Stimulated activated CD4-positive, alpha-beta T cell treated with anti-CD3 and anti-CD28 coated beads, TNF-alpha, amount 100 ng/mL, for 4 hours (primary cell): Measurements from ENCODE around the gene F2.
"Not testable (repeated sequence)": the region's sequence is repeated elsewhere in the genome, so short reads cannot be mapped to it uniquely, and the experiment has no call there.

Experiments
- DNase-seq, 3 experiments: peaks; one replicate each; pipeline ENCODE4 v3.0.0-alpha.2; 2020; ENCODE audit warnings: low read depth in 3 of 3

F2 gene

GRCh38 chr11:46684367-46684766 lies 34.6 kb upstream of the F2 start:
- DNase-seq: no peak

GRCh38 chr11:46686886-46687795 lies 31.9 kb upstream of the F2 start:
- no peak for DNase-seq

- no peak for DNase-seq
These were observed 28.3 kb upstream of the F2 start for GRCh38 chr11:46690702-46691101.

GRCh38 chr11:46692450-46692849 lies 26.6 kb upstream of the F2 start:
- no peak for DNase-seq

- no peak for DNase-seq
These were observed 25.4 kb upstream of the F2 start for GRCh38 chr11:46693597-46694012.

GRCh38 chr11:46694072-46694471 lies 24.9 kb upstream of the F2 start:
- DNase-seq: no peak

- no peak for DNase-seq
These were observed 24.4 kb upstream of the F2 start for GRCh38 chr11:46694607-46695006.

- DNase-seq: no peak
These were observed 23.4 kb upstream of the F2 start for GRCh38 chr11:46695345-46696211.

- DNase-seq: no peak
These were observed 22.8 kb upstream of the F2 start for GRCh38 chr11:46696212-46696558.

GRCh38 chr11:46697303-46697702 lies 21.7 kb upstream of the F2 start:
- no peak for DNase-seq

- no peak for DNase-seq
These were observed 21.3 kb upstream of the F2 start for GRCh38 chr11:46697723-46698122.

- no peak for DNase-seq
These were observed 20.4 kb upstream of the F2 start for GRCh38 chr11:46698597-46698996.

GRCh38 chr11:46700241-46701077 lies 18.6 kb upstream of the F2 start, which contains the start of the genes ARHGAP1 and ZNF408:
Gene ARHGAP1, minus strand, starts transcription at chr11:46700619. Its CDS starts 4,512 bp downstream, at chr11:46696107.
Gene ZNF408, plus strand, starts transcription at chr11:46701031. Its CDS starts 17 bp downstream, at chr11:46701048.
- peak; percentile 95 to 99 (median 97) for DNase-seq

GRCh38 chr11:46701078-46701654 lies 17.8 kb upstream of the F2 start:
- no peak for DNase-seq

- DNase-seq: no peak
These were observed 13.8 kb upstream of the F2 start for GRCh38 chr11:46705070-46705688.

- DNase-seq: no peak
These were observed 12.1 kb upstream of the F2 start for GRCh38 chr11:46706886-46707285.

- not testable (repeated sequence) for DNase-seq
These were observed 9.7 kb upstream of the F2 start for GRCh38 chr11:46709351-46709750.

- DNase-seq: no peak
These were observed 8.2 kb upstream of the F2 start for GRCh38 chr11:46710821-46711269.

- no peak for DNase-seq
These were observed 7.7 kb upstream of the F2 start for GRCh38 chr11:46711303-46711702.

GRCh38 chr11:46712874-46713576 lies 6.0 kb upstream of the F2 start:
- DNase-seq: no peak
